ENCODE data around the gene CDS1. TPM values are rescaled to one million over a fixed set of nuclear protein-coding genes. Genes with fewer than 3 reads are reported as not detected.
A peak's percentile ranks its signal among the peaks of the same experiment; 100 is the strongest.
"Not testable (repeated sequence)": the region's sequence is repeated elsewhere in the genome, so short reads cannot be mapped to it uniquely, and the experiment has no call there.

Gene CDS1
- total RNA-seq, 1 experiment from 2014 or later = 1.6 TPM

- Histone ChIP-seq H3K9me3 (replicated peaks) (no peaks in the 10 kb centered on the region), H3K36me3 (peaks cover 72% of the 10 kb centered on the region), H3K27me3 (no peaks in the 10 kb centered on the region), H3K4me3 (no peak overlapping the region), H3K4me1 (peaks cover 7% of the 10 kb centered on the region), H3K27ac (no peak overlapping the region)
- no peak for DNase-seq
These were observed 90.7 kb downstream of the CDS1 start for GRCh38 chr4:84673475-84674240.

GRCh38 chr4:84677093-84677492 is 94.2 kb downstream of the CDS1 start:
- H3K27me3 ChIP-seq = no peaks in the 10 kb centered on the region
- H3K4me1 ChIP-seq = peaks cover 14% of the 10 kb centered on the region
- H3K36me3 ChIP-seq = peaks cover 82% of the 10 kb centered on the region
- DNase-seq = peak; percentile 19 to 58
- H3K9me3 ChIP-seq (replicated peaks) = no peaks in the 10 kb centered on the region
- no peak overlapping the region for H3K4me3 ChIP-seq
- H3K27ac ChIP-seq = no peak overlapping the region

GRCh38 chr4:84677995-84678394 is 95.1 kb downstream of the CDS1 start:
- no peaks in the 10 kb centered on the region for H3K27me3 ChIP-seq

GRCh38 chr4:84678976-84679744 is 96.2 kb downstream of the CDS1 start:
- Histone ChIP-seq H3K9me3 (replicated peaks) (no peaks in the 10 kb centered on the region), H3K36me3 (peaks cover 89% of the 10 kb centered on the region), H3K4me1 (peaks cover 20% of the 10 kb centered on the region)

More at GRCh38 chr4:84677995-84678394, 95.1 kb downstream of the CDS1 start:
- Histone ChIP-seq H3K4me1 (peaks cover 20% of the 10 kb centered on the region), H3K4me3 (no peak overlapping the region), H3K9me3 (replicated peaks) (no peaks in the 10 kb centered on the region), H3K27ac (no peak overlapping the region), H3K36me3 (peaks cover 82% of the 10 kb centered on the region)
- DNase-seq = no peak

GRCh38 chr4:84680956-84681355 is 98.0 kb downstream of the CDS1 start:
- DNase-seq = no peak

More at GRCh38 chr4:84678976-84679744, 96.2 kb downstream of the CDS1 start:
- H3K27me3 ChIP-seq = no peaks in the 10 kb centered on the region
- H3K4me3 ChIP-seq = no peak overlapping the region
- DNase-seq = no peak
- no peak overlapping the region for H3K27ac ChIP-seq

GRCh38 chr4:84681486-84682274 is 98.8 kb downstream of the CDS1 start:
- Histone ChIP-seq H3K27ac (no peak overlapping the region), H3K4me1 (peaks cover 19% of the 10 kb centered on the region), H3K9me3 (replicated peaks) (no peaks in the 10 kb centered on the region), H3K27me3 (no peaks in the 10 kb centered on the region), H3K4me3 (no peak overlapping the region), H3K36me3 (peaks cover 96% of the 10 kb centered on the region)
- DNase-seq = peak; percentile 26 to 50

More at GRCh38 chr4:84680956-84681355, 98.0 kb downstream of the CDS1 start:
- H3K4me1 ChIP-seq = peaks cover 20% of the 10 kb centered on the region
- no peaks in the 10 kb centered on the region for H3K27me3 ChIP-seq
- H3K27ac ChIP-seq = no peak overlapping the region
- H3K4me3 ChIP-seq = no peak overlapping the region
- peaks cover 95% of the 10 kb centered on the region for H3K36me3 ChIP-seq
- H3K9me3 ChIP-seq (replicated peaks) = no peaks in the 10 kb centered on the region

GRCh38 chr4:84682661-84683060 is 99.7 kb downstream of the CDS1 start:
- DNase-seq; H3K4me3 ChIP-seq; H3K27ac ChIP-seq; H3K27me3 ChIP-seq; H3K9me3 ChIP-seq (replicated peaks): not testable (repeated sequence)
- Histone ChIP-seq H3K4me1 (peaks cover 13% of the 10 kb centered on the region), H3K36me3 (peaks cover 96% of the 10 kb centered on the region)

- Histone ChIP-seq H3K36me3 (peaks cover 95% of the 10 kb centered on the region), H3K27ac (no peak overlapping the region)
- no peak for DNase-seq
These were observed 100.3 kb downstream of the CDS1 start for GRCh38 chr4:84683064-84683850.

GRCh38 chr4:84684361-84684760 is 101.4 kb downstream of the CDS1 start:
- Histone ChIP-seq H3K4me3 (no peak overlapping the region), H3K27me3 (no peaks in the 10 kb centered on the region), H3K9me3 (replicated peaks) (no peaks in the 10 kb centered on the region), H3K27ac (no peak overlapping the region), H3K4me1 (peaks cover 14% of the 10 kb centered on the region), H3K36me3 (peaks cover 95% of the 10 kb centered on the region)
- DNase-seq = no peak

More at GRCh38 chr4:84683064-84683850, 100.3 kb downstream of the CDS1 start:
- H3K4me1 ChIP-seq = peaks cover 13% of the 10 kb centered on the region
- no peaks in the 10 kb centered on the region for H3K27me3 ChIP-seq
- no peak overlapping the region for H3K4me3 ChIP-seq
- H3K9me3 ChIP-seq (replicated peaks) = no peaks in the 10 kb centered on the region

GRCh38 chr4:84685105-84685504 is 102.2 kb downstream of the CDS1 start:
- Histone ChIP-seq H3K36me3 (peaks cover 96% of the 10 kb centered on the region), H3K4me3 (no peak overlapping the region), H3K27ac (no peak overlapping the region), H3K27me3 (no peaks in the 10 kb centered on the region), H3K9me3 (replicated peaks) (no peaks in the 10 kb centered on the region), H3K4me1 (peaks cover 21% of the 10 kb centered on the region)
- DNase-seq = no peak

GRCh38 chr4:84688605-84689004 is 105.7 kb downstream of the CDS1 start:
- H3K27ac ChIP-seq = no peak overlapping the region
- DNase-seq = no peak
- no peaks in the 10 kb centered on the region for H3K9me3 ChIP-seq (replicated peaks)
- H3K4me3 ChIP-seq = no peak overlapping the region
- peaks cover 88% of the 10 kb centered on the region for H3K36me3 ChIP-seq
- no peaks in the 10 kb centered on the region for H3K27me3 ChIP-seq
- H3K4me1 ChIP-seq = peaks cover 34% of the 10 kb centered on the region

- Histone ChIP-seq H3K4me3 (no peak overlapping the region), H3K36me3 (peaks cover 86% of the 10 kb centered on the region), H3K27me3 (no peaks in the 10 kb centered on the region), H3K4me1 (peaks cover 34% of the 10 kb centered on the region), H3K27ac (no peak overlapping the region), H3K9me3 (replicated peaks) (no peaks in the 10 kb centered on the region)
- DNase-seq = no peak
These were observed 106.3 kb downstream of the CDS1 start for GRCh38 chr4:84689197-84689596.

GRCh38 chr4:84690481-84690880 is 107.6 kb downstream of the CDS1 start:
- Histone ChIP-seq H3K4me3 (no peak overlapping the region), H3K27me3 (no peaks in the 10 kb centered on the region), H3K36me3 (peaks cover 88% of the 10 kb centered on the region), H3K4me1 (peaks cover 34% of the 10 kb centered on the region), H3K9me3 (replicated peaks) (no peaks in the 10 kb centered on the region), H3K27ac (peak overlapping the region; percentile 72)
- no peak for DNase-seq

GRCh38 chr4:84691170-84691691 is 108.3 kb downstream of the CDS1 start:
- no peak overlapping the region for H3K4me3 ChIP-seq
- peaks cover 88% of the 10 kb centered on the region for H3K36me3 ChIP-seq
- H3K4me1 ChIP-seq = peaks cover 34% of the 10 kb centered on the region
- H3K27me3 ChIP-seq = no peaks in the 10 kb centered on the region
- no peaks in the 10 kb centered on the region for H3K9me3 ChIP-seq (replicated peaks)
- H3K27ac ChIP-seq = peak overlapping the region; percentile 72
- DNase-seq = peak; percentile 64 to 82

All from SJCRH30 (cell line).